SKM-1 (cell line): ENCODE measurements around the gene GJE1.

Source experiments
- DNase-seq: peaks from one replicate; lab custom pipeline; 2025; ENCODE audit not compliant: unreplicated experiment; lab: John Stamatoyannopoulos, UW

The GJE1 gene

DNA sequence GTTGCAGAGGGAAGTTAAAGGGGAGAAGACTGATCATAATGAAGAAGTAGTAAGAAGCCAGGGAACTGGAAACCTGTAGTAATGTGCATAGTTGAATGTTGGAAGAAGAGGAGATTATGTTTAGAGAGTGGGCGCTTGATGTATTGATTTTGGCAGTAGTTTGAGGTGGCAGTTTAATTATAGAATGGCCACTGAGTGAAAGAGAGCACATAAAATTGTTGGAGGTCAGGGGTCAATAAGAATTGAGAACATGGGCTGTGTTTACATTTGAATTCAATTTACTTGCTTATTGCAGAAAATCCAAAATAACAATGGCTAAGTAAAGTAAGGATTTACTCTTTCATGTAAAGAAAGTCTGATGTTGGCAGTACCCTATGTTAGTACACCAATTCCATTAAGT lies 30.1 kb downstream of the GJE1 start:
- DNase-seq, result no peak

DNA sequence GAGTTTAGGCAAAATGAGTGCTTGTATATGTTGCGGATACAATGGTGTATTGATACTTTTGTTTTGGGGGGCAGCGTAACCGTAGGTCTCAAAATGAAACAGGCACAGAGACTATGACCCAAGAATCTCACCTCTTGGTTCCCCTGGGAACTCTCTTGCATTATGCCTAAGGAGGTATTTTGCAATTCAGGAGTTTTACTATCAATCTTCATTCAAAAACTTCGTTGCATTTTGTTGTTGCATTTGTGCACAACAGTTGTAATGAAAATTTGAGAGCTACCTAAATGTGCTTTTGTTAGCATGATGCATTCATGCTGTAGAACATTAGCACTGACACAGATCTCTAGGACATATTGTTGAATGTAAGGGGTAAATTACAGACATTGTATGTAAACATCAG lies 32.5 kb downstream of the GJE1 start:
- no peak for DNase-seq

DNA sequence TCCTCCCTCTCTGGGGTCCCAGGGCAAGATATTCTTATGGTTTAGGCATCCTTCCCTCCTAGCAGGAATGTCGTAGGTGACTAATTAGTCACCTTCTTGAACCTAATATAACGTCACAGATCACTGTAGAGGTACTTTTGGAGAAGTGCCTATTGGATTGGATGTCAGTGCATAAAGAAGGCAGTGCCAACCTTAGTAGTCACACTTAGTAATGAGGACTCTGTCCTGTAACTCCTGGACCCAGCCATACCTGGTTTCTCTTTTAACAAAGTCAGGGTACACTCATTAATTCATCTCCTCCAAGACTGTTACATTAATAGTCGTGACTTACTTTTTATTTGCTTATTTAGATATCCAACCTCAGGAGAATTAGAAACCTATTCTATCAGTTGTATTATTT lies 34.3 kb downstream of the GJE1 start:
- DNase-seq, result no peak

DNA sequence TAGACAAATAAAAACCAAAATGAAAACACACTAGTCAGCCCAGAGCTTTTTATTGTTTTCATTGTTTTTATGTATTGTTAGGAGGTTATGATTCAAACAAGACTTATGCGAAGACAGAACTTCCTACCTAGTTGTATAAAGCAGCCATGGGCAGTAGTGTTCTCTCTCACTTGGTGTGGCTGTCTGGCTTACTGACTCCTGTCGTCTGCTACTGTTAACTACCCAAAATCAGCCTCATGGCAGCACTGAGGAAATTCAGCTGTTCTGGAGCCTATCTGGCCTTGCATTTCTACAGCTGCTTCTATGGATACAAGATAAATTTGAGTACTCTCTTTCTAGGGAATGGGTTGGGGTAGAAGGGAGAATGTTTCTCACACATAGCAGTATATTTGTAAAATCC lies 34.8 kb downstream of the GJE1 start:
- DNase-seq, result no peak

DNA sequence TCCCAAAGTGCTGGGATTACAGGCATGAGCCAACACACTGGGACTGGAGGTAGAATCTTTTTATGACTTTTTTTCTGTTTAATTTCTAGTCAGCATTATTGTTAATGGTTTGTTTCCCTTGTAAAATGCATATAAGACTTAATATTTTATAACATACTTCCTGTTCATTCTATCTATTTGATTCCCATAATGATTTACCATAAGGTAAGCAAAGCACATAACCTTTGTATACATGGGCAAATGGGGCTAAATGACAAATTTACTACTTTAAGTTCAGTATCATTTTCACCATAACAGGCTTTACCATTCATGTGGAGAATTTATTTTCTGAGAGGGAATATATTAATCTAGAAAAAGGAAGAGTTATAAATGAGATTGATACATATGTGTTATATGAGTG lies 38.6 kb downstream of the GJE1 start:
- no peak for DNase-seq

DNA sequence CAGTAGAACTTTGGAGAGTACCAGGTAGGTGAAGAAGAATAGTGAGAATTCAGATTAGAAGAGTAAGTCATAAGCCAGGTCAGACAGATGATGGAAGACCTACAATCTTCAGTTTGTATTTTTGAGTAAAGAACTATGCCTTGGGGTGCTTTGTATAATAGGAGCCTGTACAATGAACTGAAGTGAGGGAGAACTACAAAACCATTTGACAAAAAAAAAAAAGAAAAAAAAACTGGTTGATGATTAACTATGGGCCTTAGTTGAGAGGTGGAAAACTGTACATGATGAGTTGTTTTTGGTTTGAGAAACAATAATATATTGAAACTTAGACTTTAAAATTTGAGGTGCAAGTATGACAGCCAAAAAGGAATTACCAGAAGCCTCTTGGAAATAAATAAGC lies 40.0 kb downstream of the GJE1 start:
- DNase-seq, result no peak

DNA sequence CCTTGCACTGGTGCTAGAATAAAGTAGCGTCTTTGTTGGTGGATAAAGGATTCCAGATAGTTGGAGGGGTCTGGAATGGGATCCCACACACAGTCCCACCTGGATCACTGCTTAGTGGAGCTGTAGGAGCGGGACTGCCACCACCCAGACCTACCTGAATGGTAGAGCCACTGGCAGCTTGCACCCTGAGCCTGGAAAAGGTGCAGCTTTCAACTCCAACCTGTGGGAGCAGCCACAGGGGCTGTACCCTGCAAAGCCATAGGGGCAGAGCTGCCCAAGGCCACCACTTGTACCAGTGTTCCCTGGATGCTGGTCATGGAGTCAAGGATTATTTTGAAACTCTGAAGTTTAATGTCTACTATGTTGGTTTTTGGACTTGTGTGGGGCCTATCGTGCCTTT lies 41.3 kb downstream of the GJE1 start:
- DNase-seq, result no peak

DNA sequence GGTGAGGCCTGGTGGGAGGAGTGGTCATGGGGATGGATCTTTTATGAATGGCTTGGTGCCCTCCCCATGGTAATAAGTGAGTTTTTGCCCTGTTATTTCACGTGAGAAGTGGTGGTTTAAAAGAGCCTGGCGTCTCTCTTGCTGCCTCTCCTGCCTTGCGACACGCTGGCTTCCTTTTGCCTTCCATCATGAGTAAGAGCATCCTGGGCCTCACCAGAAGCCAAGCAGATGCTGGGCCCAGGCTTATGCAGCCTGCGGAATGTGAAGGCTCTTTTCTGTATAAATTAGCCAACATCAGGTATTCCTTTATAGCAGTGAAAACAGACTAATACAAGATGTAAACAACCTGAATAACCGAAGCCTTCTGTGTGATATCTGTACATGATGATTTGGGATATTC lies 42.0 kb downstream of the GJE1 start:
- DNase-seq, result no peak

DNA sequence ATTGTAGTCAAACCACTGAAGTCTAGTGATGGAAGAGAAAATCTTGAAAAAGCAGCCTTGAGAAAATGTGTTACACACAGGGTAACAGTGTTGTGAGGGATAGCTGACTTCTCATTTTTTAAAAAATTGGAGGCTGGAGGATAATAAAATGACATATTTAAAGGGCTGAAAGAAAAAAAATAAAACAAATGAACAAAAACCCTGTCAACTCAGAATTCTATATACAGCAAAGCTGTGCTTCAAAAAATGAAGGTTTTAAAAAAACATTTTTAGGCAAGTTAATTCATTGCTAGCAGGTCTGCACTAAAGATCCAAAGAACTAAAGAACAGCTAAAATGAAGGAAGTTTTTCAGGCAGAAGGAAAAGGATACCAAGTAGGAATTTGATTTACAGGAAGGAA lies 45.4 kb downstream of the GJE1 start:
- DNase-seq, result no peak

DNA sequence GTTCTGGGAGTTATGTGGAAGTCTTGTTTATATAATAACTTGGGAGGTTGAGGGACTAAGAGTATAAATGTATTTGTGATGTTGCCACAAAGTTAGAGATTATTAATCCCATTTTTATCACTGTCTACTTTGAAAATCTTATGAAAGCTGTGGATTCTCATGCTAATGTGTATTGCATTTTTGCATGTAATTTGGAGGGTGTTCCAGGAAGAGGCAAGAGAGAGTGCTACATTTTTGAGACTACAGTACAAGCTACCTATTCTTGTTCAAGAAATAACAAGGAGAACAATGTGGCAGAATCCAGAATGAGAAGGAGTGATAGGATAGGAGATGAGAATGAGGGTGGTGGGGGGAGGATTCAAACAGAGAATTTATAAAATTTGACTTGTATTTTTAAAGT lies 49.3 kb downstream of the GJE1 start:
- no peak for DNase-seq

DNA sequence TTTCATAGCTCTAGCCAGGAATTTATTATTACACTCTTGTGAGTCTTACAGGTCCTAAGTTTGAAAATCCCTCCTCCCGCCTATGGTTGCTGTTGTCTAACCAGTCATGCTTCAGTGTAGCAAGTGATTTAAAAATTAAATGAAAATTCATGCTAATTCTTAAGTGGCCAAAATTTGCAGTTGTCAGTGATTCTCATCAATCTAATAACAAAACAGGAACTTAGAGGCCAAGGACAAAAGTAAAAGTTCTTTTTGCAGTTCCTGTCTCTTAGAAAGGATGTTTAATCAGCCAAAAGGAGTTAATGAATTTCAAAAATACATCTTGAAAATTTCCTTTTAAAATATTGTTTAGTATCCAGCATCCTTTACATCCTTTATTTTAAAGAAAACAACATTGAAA lies 50.6 kb downstream of the GJE1 start:
- DNase-seq, result no peak

DNA sequence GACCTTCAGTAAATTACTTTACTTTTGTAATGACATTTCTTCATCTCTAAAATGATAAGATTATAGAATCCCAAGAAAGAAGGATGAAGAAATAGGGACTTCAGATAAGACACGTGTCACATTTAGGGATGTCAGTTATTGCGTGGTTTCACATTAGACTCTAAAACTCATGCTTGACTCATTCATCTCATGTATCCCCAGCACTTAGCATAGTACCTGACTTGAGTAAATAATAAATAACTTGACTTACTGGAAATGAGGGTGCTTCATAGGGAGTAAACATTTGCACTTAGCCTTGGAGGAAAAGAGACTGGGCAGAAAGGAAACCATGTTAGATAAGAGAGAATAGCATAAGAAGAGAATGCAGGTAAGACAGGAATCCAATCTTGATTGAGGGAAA lies 51.6 kb downstream of the GJE1 start:
- DNase-seq, result no peak
